ENCODE measurements around the gene MKRN2OS. TPM values are rescaled to one million over a fixed set of nuclear protein-coding genes. Genes with fewer than 3 reads are reported as not detected.

MKRN2OS gene
- total RNA-seq = 1.7 and 2.0 TPM in 2 replicates
- long read RNA-seq, partial matches to known transcripts = 0 of 7 reads
- long read RNA-seq, other reads (novel, unspliced or antisense) = 5 of 7 reads

- no peak for TF ChIP-seq CTCF (IDR thresholded peaks at IDR 0.05; ENCODE audit: unreplicated experiment)
These were observed at the start of gene MKRN2OS for GRCh38 chr3:12545473-12545791. TSS of gene MKRN2OS (minus strand) at chr3:12545499. CDS start at chr3:12545464, 35 bp downstream.

GRCh38 chr3:12593473-12593872 lies 48.2 kb upstream of the MKRN2OS start:
- Mint-ChIP-seq H3K4me3 (ENCODE audit: low read depth) (no peak overlapping the region), H3K27ac (no peak overlapping the region), H3K36me3 (ENCODE audit: insufficient read depth) (peaks cover 35% of the 10 kb centered on the region), H3K4me1 (ENCODE audit: low read depth) (no peaks in the 10 kb centered on the region), H3K9me3 (ENCODE audit: low read depth) (no peaks in the 10 kb centered on the region), H3K27me3 (no peaks in the 10 kb centered on the region)
- TF ChIP-seq CTCF (IDR thresholded peaks at IDR 0.05; ENCODE audit: unreplicated experiment) = no peak
- no peak for DNase-seq (ENCODE audit: low spot score, unreplicated experiment)

More at GRCh38 chr3:12545473-12545791, at the start of gene MKRN2OS:
- Mint-ChIP-seq H3K36me3 (ENCODE audit: insufficient read depth) (peaks cover 1% of the 10 kb centered on the region), H3K4me3 (ENCODE audit: low read depth) (peak within 1 kb of the TSS; percentile 68), H3K27ac (peak within 1 kb of the TSS; percentile 96), H3K4me1 (ENCODE audit: low read depth) (peaks cover 18% of the 10 kb centered on the region), H3K9me3 (ENCODE audit: low read depth) (no peaks in the 10 kb centered on the region), H3K27me3 (peaks cover 8% of the 10 kb centered on the region)
- DNase-seq (ENCODE audit: low spot score, unreplicated experiment) = peak; percentile 18

GRCh38 chr3:12591997-12592715 lies 46.9 kb upstream of the MKRN2OS start:
- H3K27me3 Mint-ChIP-seq = no peaks in the 10 kb centered on the region
- H3K4me1 Mint-ChIP-seq (ENCODE audit: low read depth) = no peaks in the 10 kb centered on the region
- no peak overlapping the region for H3K4me3 Mint-ChIP-seq (ENCODE audit: low read depth)
- no peak overlapping the region for H3K27ac Mint-ChIP-seq
- H3K9me3 Mint-ChIP-seq (ENCODE audit: low read depth) = no peaks in the 10 kb centered on the region
- DNase-seq (ENCODE audit: low spot score, unreplicated experiment) = no peak
- no peak for TF ChIP-seq CTCF (IDR thresholded peaks at IDR 0.05; ENCODE audit: unreplicated experiment)
- peaks cover 35% of the 10 kb centered on the region for H3K36me3 Mint-ChIP-seq (ENCODE audit: insufficient read depth)

- DNase-seq (ENCODE audit: low spot score, unreplicated experiment) = no peak
- no peak for TF ChIP-seq CTCF (IDR thresholded peaks at IDR 0.05; ENCODE audit: unreplicated experiment)
- H3K4me3 Mint-ChIP-seq (ENCODE audit: low read depth) = no peak overlapping the region
- no peaks in the 10 kb centered on the region for H3K9me3 Mint-ChIP-seq (ENCODE audit: low read depth)
- no peaks in the 10 kb centered on the region for H3K27me3 Mint-ChIP-seq
- H3K36me3 Mint-ChIP-seq (ENCODE audit: insufficient read depth) = peaks cover 32% of the 10 kb centered on the region
- H3K27ac Mint-ChIP-seq = peak overlapping the region; percentile 71
- H3K4me1 Mint-ChIP-seq (ENCODE audit: low read depth) = no peaks in the 10 kb centered on the region
These were observed 46.2 kb upstream of the MKRN2OS start for GRCh38 chr3:12591456-12591855.

GRCh38 chr3:12590096-12590495 lies 44.8 kb upstream of the MKRN2OS start:
- Mint-ChIP-seq H3K27me3 (no peaks in the 10 kb centered on the region), H3K27ac (no peak overlapping the region), H3K36me3 (ENCODE audit: insufficient read depth) (peaks cover 28% of the 10 kb centered on the region), H3K4me1 (ENCODE audit: low read depth) (no peaks in the 10 kb centered on the region), H3K4me3 (ENCODE audit: low read depth) (no peak overlapping the region), H3K9me3 (ENCODE audit: low read depth) (no peaks in the 10 kb centered on the region)
- no peak for TF ChIP-seq CTCF (IDR thresholded peaks at IDR 0.05; ENCODE audit: unreplicated experiment)
- DNase-seq (ENCODE audit: low spot score, unreplicated experiment) = no peak
